Uterus (tissue), 4 donors: Measurements from ENCODE around the gene FRMD4B. TPM values are rescaled to one million over a fixed set of nuclear protein-coding genes. Genes with fewer than 3 reads are reported as not detected.
A peak's percentile ranks its signal among the peaks of the same experiment; 100 is the strongest.

Experiments used
- DNase-seq, 2 donors: peaks; one replicate each; pipeline ENCODE4 v3.0.0-alpha.2; 2019 to 2020
- H3K27ac ChIP-seq, 2 donors: fragments of 200-600 bp; sonication (generic); 1 replicate in 1 of 2; 2 replicates in 1 of 2; pipeline ENCODE4 v1.5.1; 2016 to 2018
- H3K27me3 ChIP-seq, 2 donors: fragments of 200-600 bp; sonication (generic); one replicate each; pipeline ENCODE4 v1.5.1; 2018 to 2019; ENCODE audit warnings: control low read depth in 1 of 2
- H3K36me3 ChIP-seq, 2 donors: fragments of 200-600 bp; sonication (generic); one replicate each; pipeline ENCODE4 v1.5.1; 2019; ENCODE audit warnings: control low read depth in 1 of 2
- H3K4me1 ChIP-seq, 2 donors: fragments of 200-600 bp; sonication (generic); one replicate each; pipeline ENCODE4 v1.5.1; 2018 to 2019; ENCODE audit warnings: control low read depth in 1 of 2
- H3K4me3 ChIP-seq, 2 donors: fragments of 200-600 bp; sonication (generic); 1 replicate in 1 of 2; 2 replicates in 1 of 2; pipeline ENCODE4 v1.5.1; 2018 to 2019; ENCODE audit warnings: mild to moderate bottlenecking in 1 of 2
- H3K9me3 ChIP-seq, 2 donors: fragments of 200-600 bp; sonication (generic); one replicate each; pipeline ENCODE4 v1.5.1; 2019; ENCODE audit warnings: control low read depth in 1 of 2
- POLR2A ChIP-seq, 2 donors: fragments of 450-650 bp; IDR thresholded peaks; one replicate each; pipeline ENCODE4 v1.6.1; 2016; ENCODE audit warnings: antibody characterized with exemption in 2 of 2, mild to moderate bottlenecking in 1 of 2, moderate library complexity in 1 of 2
- intact Hi-C: fragments of 100-400 bp; cut with DNase I; formaldehyde crosslinking; loops from one replicate; pipeline ENCODE4 v1.15.1; 2023; ENCODE audit warnings: low total_unique reads
- total RNA-seq, 4 donors: library from RNA; depleted of rRNA in 3 of 4; stranded (reverse); fragments of >200 nt in 3 of 4; gene quantifications; one replicate each; pipeline versions ENCODE4 v1.1.0 to v1.2.4, GENCODE V29; 2014 to 2023
- TF ChIP-seq, protein P1 (sequence below), 4 experiments: fragments of 200-600 bp in 2 of 4; fragments of 450-650 bp in 2 of 4; sonication (generic) in 2 of 4; IDR thresholded peaks; one replicate each; pipeline ENCODE4 v1.5.1; 2016 to 2019; ENCODE audit warnings: antibody characterized with exemption in 4 of 4, mild to moderate bottlenecking in 2 of 4, moderate library complexity in 1 of 4
- donor health status: DM: yes; HTN: yes; CAD: no.

The FRMD4B gene
- total RNA-seq, 4 donors from 2014 or later, result 9.4 to 87.0 (median 23.6) TPM

DNA sequence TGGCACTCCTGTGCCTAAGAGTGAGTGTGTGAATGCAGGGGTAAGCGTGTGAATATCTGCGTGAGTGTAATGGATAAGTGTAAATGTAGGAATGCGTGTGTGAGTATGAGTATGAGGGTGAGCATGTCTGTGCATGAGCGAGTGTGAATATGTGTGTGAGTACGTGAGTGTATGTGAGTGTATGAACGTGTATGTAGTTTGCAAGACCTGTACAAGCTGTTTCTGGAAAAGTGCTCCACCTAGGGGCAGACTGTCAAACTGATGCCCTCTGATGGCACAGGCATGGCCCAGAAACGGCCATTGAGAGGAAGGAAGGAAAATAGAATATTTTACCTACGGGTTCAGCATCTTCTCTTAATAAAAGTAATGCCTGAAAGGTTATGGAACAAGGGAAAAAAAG is 24.4 kb upstream of the FRMD4B start:
- intact Hi-C loops, result no loop called here
- DNase-seq, result peak; percentile 59 to 63
- H3K9me3 ChIP-seq, result no peaks in the 10 kb centered on the region
- no peak overlapping the region for H3K4me3 ChIP-seq
- no peak for TF ChIP-seq POLR2A (IDR thresholded peaks at IDR 0.05)
- TF ChIP-seq, protein P1, sequence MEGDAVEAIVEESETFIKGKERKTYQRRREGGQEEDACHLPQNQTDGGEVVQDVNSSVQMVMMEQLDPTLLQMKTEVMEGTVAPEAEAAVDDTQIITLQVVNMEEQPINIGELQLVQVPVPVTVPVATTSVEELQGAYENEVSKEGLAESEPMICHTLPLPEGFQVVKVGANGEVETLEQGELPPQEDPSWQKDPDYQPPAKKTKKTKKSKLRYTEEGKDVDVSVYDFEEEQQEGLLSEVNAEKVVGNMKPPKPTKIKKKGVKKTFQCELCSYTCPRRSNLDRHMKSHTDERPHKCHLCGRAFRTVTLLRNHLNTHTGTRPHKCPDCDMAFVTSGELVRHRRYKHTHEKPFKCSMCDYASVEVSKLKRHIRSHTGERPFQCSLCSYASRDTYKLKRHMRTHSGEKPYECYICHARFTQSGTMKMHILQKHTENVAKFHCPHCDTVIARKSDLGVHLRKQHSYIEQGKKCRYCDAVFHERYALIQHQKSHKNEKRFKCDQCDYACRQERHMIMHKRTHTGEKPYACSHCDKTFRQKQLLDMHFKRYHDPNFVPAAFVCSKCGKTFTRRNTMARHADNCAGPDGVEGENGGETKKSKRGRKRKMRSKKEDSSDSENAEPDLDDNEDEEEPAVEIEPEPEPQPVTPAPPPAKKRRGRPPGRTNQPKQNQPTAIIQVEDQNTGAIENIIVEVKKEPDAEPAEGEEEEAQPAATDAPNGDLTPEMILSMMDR (IDR thresholded peaks at IDR 0.05), result peak; percentile 60 to 72 (median 68)
- no peaks in the 10 kb centered on the region for H3K36me3 ChIP-seq
- H3K27ac ChIP-seq, result peak overlapping the region in 1 of 2 donors; percentile 31
- H3K4me1 ChIP-seq, result no peaks in the 10 kb centered on the region
- H3K27me3 ChIP-seq, result no peaks in the 10 kb centered on the region

DNA sequence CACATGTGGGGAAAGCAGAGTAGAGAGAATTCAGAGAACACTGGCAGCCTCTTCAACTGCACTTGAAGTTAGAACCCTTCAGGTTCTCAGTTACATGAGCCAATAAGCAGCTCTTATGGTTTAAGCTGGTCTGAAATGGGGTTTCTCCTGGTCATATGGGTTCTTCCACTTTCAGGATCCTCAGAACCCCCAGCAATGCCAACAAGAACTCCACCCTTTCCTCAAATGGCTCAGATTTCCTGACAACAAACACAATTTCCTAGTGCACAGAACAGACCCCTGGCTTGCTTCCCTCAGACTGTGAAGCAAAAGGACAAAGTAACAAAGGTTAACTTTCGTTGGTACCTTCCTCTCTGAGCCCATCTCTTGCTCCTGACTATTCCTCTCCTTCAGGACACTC is 23.9 kb upstream of the FRMD4B start:
- no peaks in the 10 kb centered on the region for H3K9me3 ChIP-seq
- DNase-seq, result no peak
- TF ChIP-seq, protein P1 (IDR thresholded peaks at IDR 0.05), result no peak
- no peak for TF ChIP-seq POLR2A (IDR thresholded peaks at IDR 0.05)
- H3K27me3 ChIP-seq, result no peaks in the 10 kb centered on the region
- intact Hi-C loops, result no loop called here
- H3K4me3 ChIP-seq, result no peak overlapping the region
- H3K4me1 ChIP-seq, result no peaks in the 10 kb centered on the region
- H3K36me3 ChIP-seq, result no peaks in the 10 kb centered on the region
- H3K27ac ChIP-seq, result peak overlapping the region; percentile 23 to 31

GRCh38 chr3:69409011-69409410 is 23.1 kb upstream of the FRMD4B start:
- H3K9me3 ChIP-seq, result no peaks in the 10 kb centered on the region
- no peaks in the 10 kb centered on the region for H3K36me3 ChIP-seq
- TF ChIP-seq POLR2A (IDR thresholded peaks at IDR 0.05), result no peak
- TF ChIP-seq, protein P1 (IDR thresholded peaks at IDR 0.05), result no peak
- no peaks in the 10 kb centered on the region for H3K27me3 ChIP-seq
- peak overlapping the region in 1 of 2 donors; percentile 31 for H3K27ac ChIP-seq
- intact Hi-C loops, result no loop called here
- H3K4me1 ChIP-seq, result no peaks in the 10 kb centered on the region
- H3K4me3 ChIP-seq, result no peak overlapping the region
- DNase-seq, result no peak

- intact Hi-C loops, result no loop called here
- H3K4me3 ChIP-seq, result no peak overlapping the region
- DNase-seq, result no peak
These were observed 22.7 kb upstream of the FRMD4B start for GRCh38 chr3:69408542-69408941.

DNA sequence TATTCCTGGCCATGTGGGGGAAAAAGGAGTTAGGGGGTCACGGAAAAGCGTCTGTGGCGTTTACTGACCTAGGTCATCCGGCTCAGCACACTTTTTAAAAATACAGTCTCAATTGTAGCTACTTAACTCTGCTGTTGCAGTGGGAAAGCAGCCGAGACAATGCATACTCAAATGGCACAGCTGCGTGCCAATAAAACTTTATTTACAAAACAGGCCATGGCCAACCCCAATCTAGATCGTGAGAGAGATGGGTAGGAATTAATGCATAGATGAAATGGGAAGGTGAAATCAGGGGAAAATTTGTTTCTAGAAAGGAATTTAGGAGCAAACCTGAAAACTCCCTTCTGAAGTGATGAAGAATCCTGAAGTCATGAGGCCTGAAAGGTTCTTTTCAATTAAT is 22.0 kb upstream of the FRMD4B start:
- H3K27me3 ChIP-seq, result no peaks in the 10 kb centered on the region
- no peaks in the 10 kb centered on the region for H3K36me3 ChIP-seq
- intact Hi-C loops, result no loop called here
- H3K4me3 ChIP-seq, result no peak overlapping the region
- no peak for DNase-seq
- H3K9me3 ChIP-seq, result no peaks in the 10 kb centered on the region
- TF ChIP-seq, protein P1 (IDR thresholded peaks at IDR 0.05), result no peak
- TF ChIP-seq POLR2A (IDR thresholded peaks at IDR 0.05), result no peak
- H3K4me1 ChIP-seq, result no peaks in the 10 kb centered on the region
- no peak overlapping the region for H3K27ac ChIP-seq

More at GRCh38 chr3:69408542-69408941, 22.7 kb upstream of the FRMD4B start:
- Histone ChIP-seq H3K27ac (no peak overlapping the region), H3K36me3 (no peaks in the 10 kb centered on the region), H3K9me3 (no peaks in the 10 kb centered on the region), H3K4me1 (no peaks in the 10 kb centered on the region), H3K27me3 (no peaks in the 10 kb centered on the region)
- TF ChIP-seq POLR2A (IDR thresholded peaks at IDR 0.05), result no peak
- TF ChIP-seq, protein P1 (IDR thresholded peaks at IDR 0.05), result no peak
